Measurements from ENCODE around the gene ZDHHC18.
A peak's percentile ranks its signal among the peaks of the same experiment; 100 is the strongest.

DNA sequence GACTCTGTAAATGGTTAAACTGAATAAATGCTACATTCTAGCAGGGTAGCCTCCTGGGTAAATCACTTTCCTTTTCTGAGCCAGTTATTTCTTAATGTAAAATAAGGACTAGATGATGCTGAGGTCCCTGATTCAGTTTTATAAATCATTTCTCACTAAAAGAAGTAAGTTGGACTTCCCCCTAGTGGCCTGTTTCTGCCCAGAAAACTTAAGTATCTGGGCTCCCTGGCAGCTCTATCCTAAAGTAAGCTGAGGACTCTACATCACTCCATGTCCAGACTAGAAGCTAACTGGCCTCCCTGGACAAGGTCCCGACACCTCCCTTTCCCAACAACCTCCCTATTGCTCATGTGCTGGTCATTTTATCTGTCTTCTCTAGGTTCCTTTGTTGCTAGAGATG, 60.6 kb downstream of the ZDHHC18 start:
- TF ChIP-seq CTCF (IDR thresholded peaks at IDR 0.05) (peak; percentile 53), EZH2 (IDR thresholded peaks at IDR 0.05) (no peak), EZH2phosphoT487 (IDR thresholded peaks at IDR 0.05) (no peak)
